Measurements from ENCODE around the gene VPS26B. TPM values are rescaled to one million over a fixed set of nuclear protein-coding genes. Genes with fewer than 3 reads are reported as not detected.
"Not testable (repeated sequence)": the region's sequence is repeated elsewhere in the genome, so short reads cannot be mapped to it uniquely, and the experiment has no call there.

Gene VPS26B
- total and polyA plus RNA-seq, 2 donors from 2014 or later, result 20.5 to 34.6 TPM

- no peak for FAIRE-seq
- Histone ChIP-seq H3K4me1 (ENCODE audit: control insufficient read depth in 2 of 3, insufficient read depth in 2 of 3, low read depth in 1 of 3, low read length in 3 of 3) (peaks cover 0 to 9% (median 0%) of the 10 kb centered on the region in 3 donors), H3K27me3 (ENCODE audit: control insufficient read depth, insufficient read depth, low read length) (peaks cover 27% of the 10 kb centered on the region), H3K9ac (ENCODE audit: low read length in 3 of 3) (no peak overlapping the region), H3K9me3 (ENCODE audit: control insufficient read depth in 2 of 3, insufficient read depth in 1 of 3, low read length in 3 of 3) (no peaks in the 10 kb centered on the region), H3K27ac (ENCODE audit: low read depth in 2 of 2, low read length in 2 of 2) (no peak overlapping the region), H3K4me3 (ENCODE audit: low read length in 3 of 3) (peak overlapping the region in 1 of 3 donors; percentile 41), H3K36me3 (ENCODE audit: control insufficient read depth in 2 of 3, insufficient read depth in 3 of 3, low read length in 3 of 3) (no peaks in the 10 kb centered on the region)
- intact Hi-C loops (cut with DNase I), result no loop called here
- peak in 3 of 5 donors; percentile 47 to 68 (median 50) for DNase-seq
- TF ChIP-seq, protein P1, sequence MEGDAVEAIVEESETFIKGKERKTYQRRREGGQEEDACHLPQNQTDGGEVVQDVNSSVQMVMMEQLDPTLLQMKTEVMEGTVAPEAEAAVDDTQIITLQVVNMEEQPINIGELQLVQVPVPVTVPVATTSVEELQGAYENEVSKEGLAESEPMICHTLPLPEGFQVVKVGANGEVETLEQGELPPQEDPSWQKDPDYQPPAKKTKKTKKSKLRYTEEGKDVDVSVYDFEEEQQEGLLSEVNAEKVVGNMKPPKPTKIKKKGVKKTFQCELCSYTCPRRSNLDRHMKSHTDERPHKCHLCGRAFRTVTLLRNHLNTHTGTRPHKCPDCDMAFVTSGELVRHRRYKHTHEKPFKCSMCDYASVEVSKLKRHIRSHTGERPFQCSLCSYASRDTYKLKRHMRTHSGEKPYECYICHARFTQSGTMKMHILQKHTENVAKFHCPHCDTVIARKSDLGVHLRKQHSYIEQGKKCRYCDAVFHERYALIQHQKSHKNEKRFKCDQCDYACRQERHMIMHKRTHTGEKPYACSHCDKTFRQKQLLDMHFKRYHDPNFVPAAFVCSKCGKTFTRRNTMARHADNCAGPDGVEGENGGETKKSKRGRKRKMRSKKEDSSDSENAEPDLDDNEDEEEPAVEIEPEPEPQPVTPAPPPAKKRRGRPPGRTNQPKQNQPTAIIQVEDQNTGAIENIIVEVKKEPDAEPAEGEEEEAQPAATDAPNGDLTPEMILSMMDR (IDR thresholded peaks at IDR 0.05; ENCODE audit: borderline replicate concordance, extremely low read depth, insufficient read depth), result no peak
Measured at GRCh38 chr11:134276396-134277182, 52.1 kb downstream of the VPS26B start.

DNA sequence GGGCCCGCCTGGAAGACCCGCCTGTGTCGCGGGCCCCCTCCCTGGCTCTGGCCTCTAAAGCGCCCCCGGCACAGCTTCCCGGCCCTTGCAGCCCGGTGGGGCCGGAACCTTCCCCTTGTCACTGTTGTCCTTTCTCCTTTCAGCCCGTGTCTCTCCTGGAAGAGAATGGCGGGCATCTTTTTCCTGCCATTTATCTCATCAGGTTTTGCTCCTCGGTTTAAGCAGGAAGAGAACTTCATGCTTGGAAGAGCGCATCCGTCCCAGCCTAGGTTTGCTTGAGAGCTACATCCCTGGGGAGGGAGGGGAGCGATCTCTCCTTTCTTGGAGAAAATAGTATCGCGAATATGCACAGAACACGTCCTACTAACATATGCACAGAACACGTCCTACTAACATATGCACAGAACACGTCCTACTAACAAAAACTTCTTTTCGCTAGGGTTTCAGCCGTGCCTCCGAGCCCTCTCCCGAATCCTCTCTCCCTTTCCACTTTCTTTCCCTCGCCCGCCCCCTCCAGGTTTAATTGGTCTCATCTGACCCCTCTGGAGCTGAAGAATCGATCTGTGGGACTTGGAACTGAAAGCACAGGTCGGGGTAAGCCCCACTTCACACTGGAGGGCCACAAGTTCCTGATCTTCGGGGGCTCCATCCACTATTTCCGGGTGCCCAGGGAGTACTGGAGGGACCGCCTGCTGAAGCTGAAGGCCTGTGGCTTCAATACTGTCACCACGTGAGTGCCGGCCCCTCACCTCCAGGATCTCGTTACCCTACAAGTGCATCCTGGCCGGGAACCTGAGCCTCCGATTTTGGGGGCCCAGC lies 52.9 kb downstream of the VPS26B start:
- FAIRE-seq (no peak), DNase-seq (peak in 2 of 5 donors; percentile 67)
- Histone ChIP-seq H3K4me1 (ENCODE audit: control insufficient read depth in 2 of 3, insufficient read depth in 2 of 3, low read depth in 1 of 3, low read length in 3 of 3) (peaks cover 0 to 9% (median 0%) of the 10 kb centered on the region in 3 donors), H3K27ac (ENCODE audit: low read depth in 2 of 2, low read length in 2 of 2) (no peak overlapping the region), H3K27me3 (ENCODE audit: control insufficient read depth, insufficient read depth, low read length) (peaks cover 25% of the 10 kb centered on the region), H3K9ac (ENCODE audit: low read length in 3 of 3) (no peak overlapping the region), H3K36me3 (ENCODE audit: control insufficient read depth in 2 of 3, insufficient read depth in 3 of 3, low read length in 3 of 3) (no peaks in the 10 kb centered on the region), H3K4me3 (ENCODE audit: low read length in 3 of 3) (no peak overlapping the region), H3K9me3 (ENCODE audit: control insufficient read depth in 2 of 3, insufficient read depth in 1 of 3, low read length in 3 of 3) (no peaks in the 10 kb centered on the region)
- intact Hi-C loops (cut with DNase I), result no loop called here
- TF ChIP-seq, protein P1 (IDR thresholded peaks at IDR 0.05; ENCODE audit: borderline replicate concordance, extremely low read depth, insufficient read depth), result no peak

DNA sequence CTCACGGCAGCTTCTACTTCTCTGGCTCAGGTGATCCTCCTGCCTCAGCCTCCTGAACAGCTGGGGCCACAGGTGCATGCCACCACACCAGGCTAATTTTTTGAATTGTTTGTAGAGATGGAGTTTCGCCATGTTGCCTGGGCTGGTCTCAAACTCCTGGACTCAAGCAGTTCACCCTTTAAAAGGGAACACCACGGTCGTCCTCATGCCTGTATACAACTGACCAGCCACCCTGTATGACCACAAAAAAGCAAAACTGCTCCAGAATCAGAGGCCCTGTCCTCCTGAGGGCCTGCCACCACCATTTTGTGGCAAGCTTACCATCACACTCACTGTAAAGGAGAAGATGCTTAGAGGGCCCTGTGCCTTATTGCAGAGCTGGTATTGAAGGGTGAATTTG lies 53.9 kb downstream of the VPS26B start:
- Histone ChIP-seq H3K4me3 (ENCODE audit: low read length in 3 of 3) (no peak overlapping the region), H3K27ac (ENCODE audit: low read depth in 2 of 2, low read length in 2 of 2) (no peak overlapping the region), H3K9me3 (ENCODE audit: control insufficient read depth in 2 of 3, insufficient read depth in 1 of 3, low read length in 3 of 3) (no peaks in the 10 kb centered on the region), H3K9ac (ENCODE audit: low read length in 3 of 3) (no peak overlapping the region), H3K4me1 (ENCODE audit: control insufficient read depth in 2 of 3, insufficient read depth in 2 of 3, low read depth in 1 of 3, low read length in 3 of 3) (peaks cover 0 to 9% (median 0%) of the 10 kb centered on the region in 3 donors), H3K27me3 (ENCODE audit: control insufficient read depth, insufficient read depth, low read length) (peaks cover 21% of the 10 kb centered on the region), H3K36me3 (ENCODE audit: control insufficient read depth in 2 of 3, insufficient read depth in 3 of 3, low read length in 3 of 3) (no peaks in the 10 kb centered on the region)
- no peak for DNase-seq
- intact Hi-C loops (cut with DNase I), result no loop called here
- TF ChIP-seq, protein P1 (IDR thresholded peaks at IDR 0.05; ENCODE audit: borderline replicate concordance, extremely low read depth, insufficient read depth), result no peak
- FAIRE-seq, result no peak

DNA sequence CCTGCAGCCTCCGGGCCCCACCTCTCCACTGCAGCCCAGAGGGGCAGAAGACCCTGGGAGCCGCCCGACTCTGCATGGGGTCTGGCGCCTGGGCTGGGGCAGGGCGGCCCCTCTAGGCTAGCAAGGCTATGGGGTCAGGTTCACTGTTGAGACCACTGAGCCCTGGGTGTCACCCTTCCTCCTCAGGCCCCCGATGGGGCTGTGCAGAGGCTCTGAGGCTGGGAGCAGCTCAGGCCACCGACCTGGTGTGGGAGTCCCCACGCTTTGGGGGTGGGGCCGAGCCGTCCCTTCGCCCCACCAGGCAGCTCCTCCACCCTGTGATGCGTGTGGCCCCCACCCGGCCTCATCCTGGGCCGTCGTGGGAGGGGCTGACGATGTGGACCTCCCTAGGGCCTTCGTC lies 57.2 kb downstream of the VPS26B start:
- H3K4me1 ChIP-seq (ENCODE audit: control insufficient read depth in 2 of 3, insufficient read depth in 2 of 3, low read depth in 1 of 3, low read length in 3 of 3); DNase-seq; H3K36me3 ChIP-seq (ENCODE audit: control insufficient read depth in 2 of 3, insufficient read depth in 3 of 3, low read length in 3 of 3); H3K9ac ChIP-seq (ENCODE audit: low read length in 3 of 3); H3K27ac ChIP-seq (ENCODE audit: low read depth in 2 of 2, low read length in 2 of 2); H3K9me3 ChIP-seq (ENCODE audit: control insufficient read depth in 2 of 3, insufficient read depth in 1 of 3, low read length in 3 of 3); FAIRE-seq; H3K27me3 ChIP-seq (ENCODE audit: control insufficient read depth, insufficient read depth, low read length); H3K4me3 ChIP-seq (ENCODE audit: low read length in 3 of 3); intact Hi-C loops (cut with DNase I): not testable (repeated sequence)
